Common myeloid progenitor, CD34-positive (primary cell): Measurements from ENCODE around the gene PMPCA.

ENCODE experiments used
- CTCF ChIA-PET: fragments of 350-600 bp; sonication (Branson Sonifier 250); formaldehyde crosslinking; loops from one replicate; lab custom pipeline; 2021; ENCODE audit warnings: antibody characterized with exemption; lab: Charles Lee
- POLR2A ChIA-PET: fragments of 350-600 bp; sonication (Branson Sonifier 250); formaldehyde crosslinking; loops from one replicate; lab custom pipeline; 2021; ENCODE audit warnings: antibody characterized with exemption; lab: Charles Lee
- DNase-seq, 3 donors: peaks; one replicate each; pipeline versions ENCODE4 v3.0.0 to v3.0.0-alpha.2; 2013
- H3K27ac ChIP-seq, 2 experiments: 1 replicate in 1 of 2; 2 replicates in 1 of 2; pipeline ENCODE4 v1.7.0; 2013; ENCODE audit warnings: inconsistent platforms in 2 of 2, low read length in 2 of 2, mild to moderate bottlenecking in 2 of 2, low read depth in 1 of 2, moderate library complexity in 1 of 2; ENCODE audit not compliant: severe bottlenecking in 2 of 2, insufficient read depth in 1 of 2, poor library complexity in 1 of 2
- H3K27me3 ChIP-seq, 5 experiments: replicated peaks in 2 of 5; 1 replicate in 3 of 5; 2 replicates in 2 of 5; pipeline versions ENCODE4 v1.6.1 to v1.7.0; 2013; ENCODE audit warnings: low read length in 4 of 5, mild to moderate bottlenecking in 2 of 5, moderate library complexity in 2 of 5, inconsistent platforms in 1 of 5; ENCODE audit not compliant: insufficient read depth in 5 of 5, control insufficient read depth in 4 of 5
- H3K36me3 ChIP-seq, 4 experiments: 1 replicate in 2 of 4; 2 replicates in 2 of 4; pipeline versions ENCODE4 v1.6.1 to v1.7.0; 2013; ENCODE audit warnings: low read length in 3 of 4, control low read depth in 1 of 4, mild to moderate bottlenecking in 1 of 4; ENCODE audit not compliant: control insufficient read depth in 4 of 4, insufficient read depth in 4 of 4
- H3K4me1 ChIP-seq, 4 experiments: 1 replicate in 3 of 4; 2 replicates in 1 of 4; pipeline versions ENCODE4 v1.6.1 to v1.7.1; 2013; ENCODE audit warnings: low read length in 3 of 4, mild to moderate bottlenecking in 3 of 4, control low read depth in 1 of 4, inconsistent platforms in 1 of 4, moderate library complexity in 1 of 4; ENCODE audit not compliant: control insufficient read depth in 4 of 4, insufficient read depth in 4 of 4; ENCODE audit errors: control extremely low read depth in 1 of 4
- H3K4me3 ChIP-seq, 7 experiments: 1 replicate in 4 of 7; 2 replicates in 3 of 7; pipeline versions ENCODE4 v1.5.1 to v1.7.0; 2013; ENCODE audit warnings: mild to moderate bottlenecking in 7 of 7, low read length in 6 of 7, moderate library complexity in 6 of 7, inconsistent platforms in 2 of 7, low read depth in 2 of 7, control low read depth in 1 of 7; ENCODE audit not compliant: insufficient read depth in 4 of 7, control insufficient read depth in 1 of 7; ENCODE audit errors: extremely low read depth in 1 of 7
- H3K9me3 ChIP-seq, 5 experiments: 1 replicate in 4 of 5; 2 replicates in 1 of 5; pipeline versions ENCODE4 v1.6.1 to v1.7.1; 2013; ENCODE audit warnings: low read length in 4 of 5, mild to moderate bottlenecking in 2 of 5, inconsistent platforms in 1 of 5, low read depth in 1 of 5, moderate library complexity in 1 of 5; ENCODE audit not compliant: control insufficient read depth in 4 of 5, insufficient read depth in 2 of 5; ENCODE audit errors: control extremely low read depth in 1 of 5
- WGBS: methylation state at CpG from one replicate; pipeline ENCODE4 v1.1.5; 2013; ENCODE audit not compliant: insufficient coverage; 5-methylcytosine and 5-hydroxymethylcytosine counted together

PMPCA gene

DNA sequence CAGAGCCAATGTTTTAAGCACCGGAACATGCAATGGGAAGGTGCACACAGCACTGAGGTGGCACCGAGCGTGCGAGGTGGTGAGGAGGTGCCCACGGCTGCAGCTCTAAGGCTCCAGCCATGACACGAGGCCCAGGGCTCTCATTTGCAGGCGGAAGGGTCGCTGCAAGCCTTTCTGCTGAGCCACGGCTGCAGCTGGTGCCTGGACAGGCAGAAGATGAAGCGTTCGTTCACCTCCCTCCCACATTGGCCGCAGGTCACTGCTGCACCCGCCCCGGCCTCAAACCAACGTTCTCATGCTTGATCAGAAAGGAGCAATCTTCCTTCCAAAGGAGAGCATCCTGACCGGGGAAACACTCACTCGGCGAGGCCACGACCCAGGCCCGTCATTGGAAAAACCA, 33.6 kb downstream of the PMPCA start:
- ChIA-PET POLR2A (no interaction called here), CTCF (no interaction called here)
- Histone ChIP-seq H3K27me3 (no peaks in the 10 kb centered on the region), H3K27ac (no peak overlapping the region), H3K36me3 (peaks cover 6 to 79% (median 63%) of the 10 kb centered on the region in 4 experiments), H3K9me3 (no peaks in the 10 kb centered on the region), H3K4me1 (peaks cover 0 to 4% (median 2%) of the 10 kb centered on the region in 4 experiments), H3K4me3 (no peak overlapping the region)
- WGBS = 97% methylated on average over 20 of the region's 20 CpGs
- DNase-seq = no peak

DNA sequence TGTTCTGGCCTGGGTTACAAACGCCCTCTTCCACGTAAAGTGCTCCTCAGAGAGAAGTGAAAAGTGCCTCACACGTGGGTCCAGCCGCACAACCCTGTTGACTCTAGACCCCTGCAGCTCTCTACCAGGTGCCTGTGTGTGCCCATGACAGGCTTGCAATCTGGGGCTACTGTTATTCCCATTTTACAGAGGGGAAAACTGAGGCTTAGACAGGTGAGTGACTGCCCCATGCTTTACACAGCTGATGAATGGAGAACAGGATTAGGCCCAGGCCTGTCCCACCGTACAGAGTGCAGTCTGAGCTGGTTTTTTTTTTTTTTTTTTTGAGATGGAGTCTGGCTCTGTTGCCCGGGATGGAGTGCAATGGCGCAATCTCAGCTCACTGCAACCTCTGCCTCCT, 35.3 kb downstream of the PMPCA start:
- Histone ChIP-seq H3K36me3 (peaks cover 10 to 92% (median 77%) of the 10 kb centered on the region in 4 experiments), H3K4me1 (no peaks in the 10 kb centered on the region), H3K27ac (no peak overlapping the region), H3K4me3 (no peak overlapping the region), H3K27me3 (no peaks in the 10 kb centered on the region), H3K9me3 (no peaks in the 10 kb centered on the region)
- ChIA-PET POLR2A (interaction anchor here (0.9 kb wide), 1 partner anchor 11 kb away, joined by 3 read pairs; no protein-coding TSS in a partner anchor), CTCF (interaction anchor here (1.1 to 3.5 kb wide), 4 partner anchors 10 to 29 kb away, joined by 3 to 13 read pairs (median 4); no protein-coding TSS in a partner anchor)
- DNase-seq = no peak
- WGBS = 100% methylated on average over 4 of the region's 7 CpGs

DNA sequence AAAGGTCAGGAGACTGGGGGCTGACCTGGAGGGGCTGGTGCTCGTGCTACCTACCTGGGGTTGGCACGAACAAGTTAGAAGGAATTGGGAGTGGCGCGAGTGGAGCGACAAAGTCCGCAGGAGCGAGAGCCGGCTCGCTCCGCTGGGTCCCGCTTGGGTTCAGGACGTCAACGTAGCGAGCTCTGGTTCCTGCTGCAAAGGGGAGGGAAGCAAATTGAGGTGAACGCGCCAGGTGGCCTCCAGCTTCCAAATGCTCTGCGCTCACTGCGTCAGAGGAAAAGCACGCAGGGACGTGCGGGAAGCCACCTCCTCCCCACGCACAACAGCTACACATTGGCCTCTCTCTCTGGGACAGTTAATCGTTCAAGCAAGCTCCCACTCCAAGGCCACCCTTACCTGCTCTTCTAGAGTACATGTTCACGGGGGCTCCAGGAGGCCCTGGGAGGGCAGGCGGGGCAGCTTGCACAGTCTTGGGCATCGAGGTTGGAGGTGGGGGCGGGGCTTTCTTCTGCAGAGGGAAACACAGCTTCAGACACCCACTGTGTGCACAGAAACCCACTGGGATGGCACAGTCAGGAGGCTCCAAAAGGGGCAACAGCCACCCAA, 36.8 kb downstream of the PMPCA start:
- peaks cover 12 to 89% (median 73%) of the 10 kb centered on the region in 4 experiments for H3K36me3 ChIP-seq
- ChIA-PET POLR2A (no interaction called here), CTCF (interaction anchor here (3.5 kb wide), 1 partner anchor 11 kb away, joined by 13 read pairs; no protein-coding TSS in a partner anchor)
- H3K27me3 ChIP-seq = no peaks in the 10 kb centered on the region
- H3K9me3 ChIP-seq = no peaks in the 10 kb centered on the region
- no peak for DNase-seq
- 98% methylated on average over 22 of the region's 27 CpGs for whole genome bisulfite sequencing
- H3K4me3 ChIP-seq = no peak overlapping the region
- H3K27ac ChIP-seq = no peak overlapping the region
- no peaks in the 10 kb centered on the region for H3K4me1 ChIP-seq

DNA sequence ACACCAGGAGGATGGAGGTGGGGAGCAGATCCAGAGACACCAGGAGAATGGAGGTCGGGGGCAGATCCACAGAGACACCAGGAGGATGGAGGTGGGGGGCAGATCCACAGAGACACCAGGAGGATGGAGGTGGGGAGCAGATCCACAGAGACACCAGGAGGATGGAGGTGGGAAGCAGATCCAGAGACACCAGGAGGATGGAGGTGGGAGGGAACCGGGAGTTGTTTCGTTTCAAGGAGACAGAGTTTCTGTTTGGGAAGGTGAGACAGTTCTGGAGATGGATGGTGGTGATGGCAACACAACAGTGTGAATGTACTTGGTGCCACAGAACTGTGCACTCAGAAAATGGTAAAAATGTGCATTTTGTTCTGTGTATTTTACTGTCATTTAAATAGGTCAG, 38.2 kb downstream of the PMPCA start:
- Histone ChIP-seq H3K27me3 (no peaks in the 10 kb centered on the region), H3K9me3 (no peaks in the 10 kb centered on the region), H3K4me3 (no peak overlapping the region), H3K36me3 (peaks cover 15 to 84% (median 70%) of the 10 kb centered on the region in 4 experiments), H3K4me1 (no peaks in the 10 kb centered on the region), H3K27ac (no peak overlapping the region)
- POLR2A ChIA-PET = no interaction called here
- 96% methylated on average over 3 of the region's 3 CpGs for WGBS
- DNase-seq = no peak
- CTCF ChIA-PET = no interaction called here

DNA sequence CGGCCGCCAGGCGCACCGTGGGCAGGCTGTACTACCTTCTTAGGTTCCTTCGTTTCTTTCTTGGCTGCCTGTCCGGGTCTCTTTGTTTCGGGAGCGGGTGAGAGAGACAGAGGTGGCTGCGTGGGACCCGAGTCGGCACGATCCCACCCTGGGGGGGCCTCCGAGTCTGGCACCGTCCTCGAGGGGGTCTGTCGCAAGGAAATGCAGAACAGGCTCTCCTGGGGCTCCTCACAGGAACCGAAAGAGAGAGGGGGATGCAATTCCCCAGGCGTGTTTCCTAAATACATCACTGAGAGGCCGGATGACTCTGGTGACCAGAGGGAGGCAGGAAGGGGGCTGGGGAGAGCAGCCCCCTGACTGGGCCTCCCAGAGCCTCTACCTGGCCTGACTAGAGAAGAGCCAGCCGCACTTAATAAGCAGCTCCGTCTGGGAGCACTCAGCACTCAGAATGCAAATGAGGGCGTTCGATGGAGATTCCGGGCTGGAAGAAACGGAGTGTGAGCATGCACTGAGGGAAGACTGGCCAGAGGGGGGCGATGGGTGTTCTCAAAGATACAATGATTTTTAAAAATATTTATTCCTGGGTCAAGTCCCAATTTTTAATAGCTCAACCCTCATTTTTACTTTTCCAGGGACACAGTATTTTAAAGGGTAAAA, 40.9 kb downstream of the PMPCA start:
- no peak for DNase-seq
- H3K27me3 ChIP-seq = no peaks in the 10 kb centered on the region
- H3K4me1 ChIP-seq = no peaks in the 10 kb centered on the region
- H3K9me3 ChIP-seq = no peaks in the 10 kb centered on the region
- H3K4me3 ChIP-seq = no peak overlapping the region
- POLR2A ChIA-PET = interaction anchor here (1.0 kb wide), 1 partner anchor 11 kb away, joined by 3 read pairs; no protein-coding TSS in a partner anchor
- WGBS = 96% methylated on average over 21 of the region's 26 CpGs
- H3K36me3 ChIP-seq = peaks cover 11 to 86% (median 74%) of the 10 kb centered on the region in 4 experiments
- H3K27ac ChIP-seq = no peak overlapping the region
- CTCF ChIA-PET = no interaction called here

DNA sequence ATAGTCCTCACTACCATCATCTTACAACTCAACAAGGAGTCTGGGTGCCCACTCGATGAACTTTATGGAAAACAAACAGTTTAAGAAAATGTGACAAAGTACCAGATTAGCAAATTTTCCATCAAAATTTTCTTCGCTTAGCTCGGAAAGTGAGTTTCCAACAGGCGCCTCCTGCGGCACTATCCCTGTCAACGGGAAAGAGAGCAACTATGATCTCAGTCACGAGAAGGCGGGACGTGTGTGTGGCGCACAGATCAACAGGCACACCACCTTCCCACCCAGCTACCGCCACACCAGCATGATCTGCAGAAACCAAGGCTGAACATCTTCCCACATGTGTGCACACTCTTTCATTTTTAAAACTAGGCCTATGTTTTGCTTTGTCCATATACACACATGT, 42.9 kb downstream of the PMPCA start:
- H3K36me3 ChIP-seq = peaks cover 13 to 85% (median 72%) of the 10 kb centered on the region in 4 experiments
- CTCF ChIA-PET = interaction anchor here (1.5 to 2.9 kb wide), 2 partner anchors 8 to 11 kb away, joined by 5 to 12 read pairs; no protein-coding TSS in a partner anchor
- POLR2A ChIA-PET = no interaction called here
- no peak for DNase-seq
- H3K27me3 ChIP-seq = no peaks in the 10 kb centered on the region
- H3K27ac ChIP-seq = no peak overlapping the region
- H3K9me3 ChIP-seq = no peaks in the 10 kb centered on the region
- no peak overlapping the region for H3K4me3 ChIP-seq
- WGBS = over 99% methylated on average over 11 of the region's 11 CpGs
- no peaks in the 10 kb centered on the region for H3K4me1 ChIP-seq
